Activated B cell treated with CpG ODN at 0.5 μM for 24 hours (primary cell): ENCODE data around the gene RTN4RL2. TPM values are rescaled to one million over a fixed set of nuclear protein-coding genes. Genes with fewer than 3 reads are reported as not detected.

ENCODE experiments used
- ATAC-seq: fragments of 200-7000 bp; cut with Tn5 transposase; one replicate; pipeline ENCODE4 v1.10.0; 2021; ENCODE audit warnings: low read depth, mild to moderate bottlenecking, moderate library complexity
- CTCF ChIA-PET: fragments of 350-600 bp; sonication (Branson Sonifier 250); formaldehyde crosslinking; loops from one replicate; lab custom pipeline; 2021; ENCODE audit warnings: antibody characterized with exemption; lab: Charles Lee
- POLR2A ChIA-PET: fragments of 350-600 bp; sonication (Branson Sonifier 250); formaldehyde crosslinking; loops from one replicate; lab custom pipeline; 2021; ENCODE audit warnings: antibody characterized with exemption; lab: Charles Lee
- DNase-seq: peaks from one replicate; pipeline ENCODE4 v3.0.0; 2022
- H3K27ac Mint-ChIP-seq: one replicate; pipeline ENCODE4 v1.8.0; 2020; ENCODE audit warnings: mixed read lengths
- H3K27me3 Mint-ChIP-seq: one replicate; pipeline ENCODE4 v1.8.0; 2021; ENCODE audit warnings: mixed read lengths
- H3K36me3 Mint-ChIP-seq: one replicate; pipeline ENCODE4 v1.8.0; 2021; ENCODE audit warnings: low read depth, mixed read lengths
- H3K4me1 Mint-ChIP-seq: one replicate; pipeline ENCODE4 v1.8.0; 2021; ENCODE audit warnings: mixed read lengths
- H3K4me3 Mint-ChIP-seq: one replicate; pipeline ENCODE4 v1.8.0; 2020; ENCODE audit warnings: mild to moderate bottlenecking, mixed read lengths
- H3K9me3 Mint-ChIP-seq: one replicate; pipeline ENCODE4 v1.8.0; 2020; ENCODE audit warnings: mixed read lengths
- intact Hi-C: fragments of 100-400 bp; cut with micrococcal nuclease; formaldehyde crosslinking; loops from one replicate; pipeline ENCODE4 v1.15.1; 2024
- total RNA-seq: library from RNA; stranded (reverse); gene quantifications from 2 replicates; pipeline ENCODE4 v1.2.3, GENCODE V29; 2022
- TF ChIP-seq, protein P1 (sequence below): fragments of 200-600 bp; IDR thresholded peaks from one replicate; pipeline ENCODE4 v1.8.0; 2022; ENCODE audit warnings: antibody characterized with exemption, mild to moderate bottlenecking

RTN4RL2 gene
- total RNA-seq, 1 donor from 2014 or later = 0.13 TPM

DNA sequence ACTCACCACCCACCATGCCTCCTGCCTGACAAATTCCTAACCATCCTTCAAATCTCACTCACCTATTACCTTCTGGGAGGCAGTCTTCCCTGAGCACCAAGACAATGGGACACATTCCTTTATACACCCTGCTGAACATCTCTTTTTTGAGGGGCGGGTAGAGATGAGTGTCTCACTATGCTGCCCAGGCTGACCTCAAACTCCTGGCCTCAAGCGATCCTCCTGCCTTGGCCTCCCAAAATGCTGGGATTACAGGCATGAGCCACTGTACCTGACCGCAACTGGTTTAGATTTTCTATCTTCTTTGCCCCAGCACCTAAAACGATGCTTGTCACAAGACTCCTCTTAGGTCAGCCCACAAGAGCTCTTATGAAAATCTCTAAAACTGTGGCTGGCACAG lies 63.1 kb downstream of the RTN4RL2 start:
- DNase-seq (no peak), ATAC-seq (no peak)
- Mint-ChIP-seq H3K9me3 (no peaks in the 10 kb centered on the region), H3K27me3 (no peaks in the 10 kb centered on the region), H3K4me3 (no peak overlapping the region), H3K36me3 (peaks cover 17% of the 10 kb centered on the region), H3K27ac (no peak overlapping the region), H3K4me1 (peaks cover 10% of the 10 kb centered on the region)
- CTCF ChIA-PET = interaction anchor here (1.6 to 9.7 kb wide), 3 partner anchors 31 to 178 kb away, joined by 8 to 224 read pairs (median 198); partner anchors contain the start of gene RTN4RL2
- TF ChIP-seq, protein P1, sequence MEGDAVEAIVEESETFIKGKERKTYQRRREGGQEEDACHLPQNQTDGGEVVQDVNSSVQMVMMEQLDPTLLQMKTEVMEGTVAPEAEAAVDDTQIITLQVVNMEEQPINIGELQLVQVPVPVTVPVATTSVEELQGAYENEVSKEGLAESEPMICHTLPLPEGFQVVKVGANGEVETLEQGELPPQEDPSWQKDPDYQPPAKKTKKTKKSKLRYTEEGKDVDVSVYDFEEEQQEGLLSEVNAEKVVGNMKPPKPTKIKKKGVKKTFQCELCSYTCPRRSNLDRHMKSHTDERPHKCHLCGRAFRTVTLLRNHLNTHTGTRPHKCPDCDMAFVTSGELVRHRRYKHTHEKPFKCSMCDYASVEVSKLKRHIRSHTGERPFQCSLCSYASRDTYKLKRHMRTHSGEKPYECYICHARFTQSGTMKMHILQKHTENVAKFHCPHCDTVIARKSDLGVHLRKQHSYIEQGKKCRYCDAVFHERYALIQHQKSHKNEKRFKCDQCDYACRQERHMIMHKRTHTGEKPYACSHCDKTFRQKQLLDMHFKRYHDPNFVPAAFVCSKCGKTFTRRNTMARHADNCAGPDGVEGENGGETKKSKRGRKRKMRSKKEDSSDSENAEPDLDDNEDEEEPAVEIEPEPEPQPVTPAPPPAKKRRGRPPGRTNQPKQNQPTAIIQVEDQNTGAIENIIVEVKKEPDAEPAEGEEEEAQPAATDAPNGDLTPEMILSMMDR = no peak
- POLR2A ChIA-PET = interaction anchor here (0.7 kb wide), 2 partner anchors 34 to 46 kb away, joined by 3 to 5 read pairs; no protein-coding TSS in a partner anchor
- intact Hi-C loops = loop anchor here (10.0 kb wide), 1 partner anchor 679 kb away; no protein-coding TSS in a partner anchor

Other genes starting within 250 kb of the RTN4RL2 start
- not detected in 2 replicates for gene APLNR, start 223.3 kb upstream of the RTN4RL2 start, total RNA-seq
- gene TNKS1BP1, start 135.6 kb upstream of the RTN4RL2 start, total RNA-seq = 13.9 and 14.3 TPM in 2 replicates
- 120 and 127 TPM in 2 replicates for gene SSRP1, start 124.6 kb upstream of the RTN4RL2 start, total RNA-seq
- gene P2RX3, start 122.2 kb upstream of the RTN4RL2 start, total RNA-seq = not detected in 2 replicates
- not detected in 2 replicates for gene PRG3, start 79.4 kb upstream of the RTN4RL2 start, total RNA-seq
- 0.76 and 1.1 TPM in 2 replicates for gene PRG2, start 69.9 kb upstream of the RTN4RL2 start, total RNA-seq
- 213 and 237 TPM in 2 replicates for gene SLC43A3, start 33.4 kb upstream of the RTN4RL2 start, total RNA-seq
- 11.1 and 12.8 TPM in 2 replicates for gene SLC43A1, start 55.2 kb downstream of the RTN4RL2 start, total RNA-seq
- gene TIMM10, start 70.2 kb downstream of the RTN4RL2 start, total RNA-seq = 100 and 108 TPM in 2 replicates
- gene SMTNL1, start 77.1 kb downstream of the RTN4RL2 start, total RNA-seq = not detected in 2 replicates
- 63.4 and 69.2 TPM in 2 replicates for gene UBE2L6, start 107.1 kb downstream of the RTN4RL2 start, total RNA-seq
- not detected in 2 replicates for gene SERPING1, start 137.2 kb downstream of the RTN4RL2 start, total RNA-seq
- not detected in 2 replicates for gene YPEL4, start 189.4 kb downstream of the RTN4RL2 start, total RNA-seq
- 20.4 and 20.9 TPM in 2 replicates for gene CLP1, start 197.2 kb downstream of the RTN4RL2 start, total RNA-seq
- 50.9 and 60.7 TPM in 2 replicates for gene ZDHHC5, start 207.6 kb downstream of the RTN4RL2 start, total RNA-seq